H1 (cell line): Measurements from ENCODE around the gene USP10. TPM values are rescaled to one million over a fixed set of nuclear protein-coding genes. Genes with fewer than 3 reads are reported as not detected.

ENCODE experiments used
- CTCF ChIA-PET: fragments of 300-600 bp; sonication (Branson Sonifier 250); formaldehyde crosslinking; loops from one replicate; lab custom pipeline; 2021; ENCODE audit not compliant: partially characterized antibody; lab: Charles Lee
- POLR2A ChIA-PET: fragments of 300-600 bp; sonication (Branson Sonifier 250); formaldehyde crosslinking; loops from one replicate; lab custom pipeline; 2021; ENCODE audit warnings: inconsistent platforms; ENCODE audit not compliant: partially characterized antibody; lab: Charles Lee
- DNase-seq, 2 experiments: peaks; one replicate each; pipeline versions ENCODE4 v3.0.0 to v3.0.0-alpha.2; 2010 to 2022; ENCODE audit warnings: low spot score in 2 of 2, low read depth in 1 of 2, mixed read lengths in 1 of 2
- FAIRE-seq: peaks from 2 replicates; lab custom pipeline; 2011; peaks lifted over from hg19 to GRCh38; lab: Jason Lieb, UNC
- H2AFZ ChIP-seq: 2 replicates; pipeline ENCODE4 v1.8.1; 2012; ENCODE audit warnings: low read length, inconsistent platforms
- H2AK5ac ChIP-seq: 2 replicates; pipeline ENCODE4 v1.6.1; 2013; ENCODE audit warnings: low read depth, low read length
- H2BK120ac ChIP-seq: replicated peaks from 2 replicates; pipeline ENCODE3; 2013; ENCODE audit warnings: low read depth, low read length, inconsistent platforms
- H2BK12ac ChIP-seq: 2 replicates; pipeline ENCODE4 v1.6.1; 2013; ENCODE audit warnings: low read depth, low read length
- H2BK15ac ChIP-seq: 2 replicates; pipeline ENCODE4 v1.6.1; 2013; ENCODE audit warnings: low read length
- H2BK20ac ChIP-seq: 2 replicates; pipeline ENCODE4 v1.6.1; 2013; ENCODE audit warnings: low read length
- H2BK5ac ChIP-seq: 2 replicates; pipeline ENCODE4 v1.6.1; 2013; ENCODE audit warnings: low read depth, low read length
- H3K14ac ChIP-seq: 2 replicates; pipeline ENCODE4 v1.6.1; 2013; ENCODE audit warnings: inconsistent platforms; ENCODE audit not compliant: insufficient read length
- H3K18ac ChIP-seq: 2 replicates; pipeline ENCODE4 v1.6.1; 2013; ENCODE audit warnings: low read length; ENCODE audit errors: extremely low read depth
- H3K23ac ChIP-seq: 2 replicates; pipeline ENCODE4 v1.6.1; 2013; ENCODE audit warnings: inconsistent platforms; ENCODE audit not compliant: insufficient read length
- H3K23me2 ChIP-seq: 2 replicates; pipeline ENCODE4 v1.6.1; 2013; ENCODE audit warnings: low read depth, low read length
- H3K27ac ChIP-seq: 2 replicates; pipeline ENCODE4 v1.6.1; 2011; ENCODE audit warnings: low read depth, low read length, inconsistent platforms
- H3K27me3 ChIP-seq, 4 experiments: replicated peaks in 1 of 4; 1 replicate in 1 of 4; 2 replicates in 3 of 4; pipeline versions ENCODE4 v1.6.1 to v1.8.1; 2011 to 2013; ENCODE audit warnings: low read length in 3 of 4, mild to moderate bottlenecking in 3 of 4, inconsistent platforms in 2 of 4, mixed read lengths in 2 of 4, moderate library complexity in 1 of 4; ENCODE audit not compliant: control insufficient read depth in 3 of 4, insufficient read depth in 3 of 4; ENCODE audit errors: extremely low read depth in 1 of 4
- H3K36me3 ChIP-seq, 4 experiments: 2 replicates each; pipeline versions ENCODE4 v1.6.1 to v1.8.1; 2011 to 2013; ENCODE audit warnings: mild to moderate bottlenecking in 4 of 4, low read length in 3 of 4, moderate library complexity in 2 of 4, control low read depth in 1 of 4, inconsistent platforms in 1 of 4; ENCODE audit not compliant: insufficient read depth in 4 of 4, control insufficient read depth in 2 of 4
- H3K4ac ChIP-seq: replicated peaks from 2 replicates; pipeline ENCODE3; 2013; ENCODE audit warnings: low read length, low read depth, mixed read lengths, inconsistent platforms; ENCODE audit not compliant: insufficient read length
- H3K4me1 ChIP-seq, 4 experiments: replicated peaks in 1 of 4; 1 replicate in 1 of 4; 2 replicates in 3 of 4; pipeline versions ENCODE4 v1.6.1 to v1.8.1; 2011 to 2013; ENCODE audit warnings: low read length in 3 of 4, inconsistent platforms in 2 of 4, mixed read lengths in 1 of 4; ENCODE audit not compliant: insufficient read depth in 4 of 4, control insufficient read depth in 3 of 4
- H3K4me2 ChIP-seq, 2 experiments: 2 replicates each; pipeline versions ENCODE4 v1.6.1 to v1.8.1; 2011 to 2013; ENCODE audit warnings: low read depth in 2 of 2, low read length in 2 of 2, control low read depth in 1 of 2, inconsistent platforms in 1 of 2, mild to moderate bottlenecking in 1 of 2; ENCODE audit not compliant: insufficient read depth in 1 of 2
- H3K4me3 ChIP-seq, 4 experiments: fragments of 200-600, 300-600 bp in 1 of 4; sonication (generic), shearing (Covaris generic), sonication (Bioruptor Twin) in 1 of 4; 2 replicates each; pipeline versions ENCODE4 v1.5.1 to v1.8.1; 2011 to 2016; ENCODE audit warnings: low read length in 4 of 4, low read depth in 3 of 4, control low read depth in 2 of 4, inconsistent platforms in 2 of 4, mild to moderate bottlenecking in 2 of 4, mixed read lengths in 1 of 4, moderate library complexity in 1 of 4; ENCODE audit not compliant: insufficient read depth in 2 of 4; ENCODE audit errors: extremely low read depth in 1 of 4
- H3K56ac ChIP-seq: replicated peaks from 2 replicates; pipeline ENCODE3; 2013; ENCODE audit warnings: low read depth, mild to moderate bottlenecking, mixed read lengths, low read length, inconsistent platforms; ENCODE audit not compliant: insufficient read length
- H3K79me1 ChIP-seq: 2 replicates; pipeline ENCODE4 v1.6.1; 2013; ENCODE audit warnings: low read depth, low read length, control low read depth
- H3K79me2 ChIP-seq, 2 experiments: 2 replicates each; pipeline versions ENCODE4 v1.6.1 to v1.8.1; 2012 to 2013; ENCODE audit warnings: low read length in 2 of 2, mild to moderate bottlenecking in 2 of 2, inconsistent platforms in 1 of 2; ENCODE audit not compliant: insufficient read depth in 2 of 2, control insufficient read depth in 1 of 2
- H3K9ac ChIP-seq, 4 experiments: replicated peaks in 1 of 4; 1 replicate in 1 of 4; 2 replicates in 3 of 4; pipeline versions ENCODE4 v1.6.1 to v1.8.1; 2011 to 2013; ENCODE audit warnings: low read depth in 3 of 4, low read length in 3 of 4, control low read depth in 2 of 4, mild to moderate bottlenecking in 2 of 4, moderate library complexity in 2 of 4, inconsistent platforms in 1 of 4; ENCODE audit errors: extremely low read depth in 1 of 4
- H3K9me3 ChIP-seq, 2 experiments: 2 replicates each; pipeline versions ENCODE4 v1.6.1 to v1.8.1; 2012 to 2013; ENCODE audit warnings: mild to moderate bottlenecking in 2 of 2, moderate library complexity in 2 of 2, control low read depth in 1 of 2, inconsistent platforms in 1 of 2, low read depth in 1 of 2, low read length in 1 of 2, mixed read lengths in 1 of 2; ENCODE audit not compliant: insufficient read depth in 2 of 2
- H4K20me1 ChIP-seq, 2 experiments: replicated peaks in 1 of 2; 2 replicates each; pipeline versions ENCODE3 to v1.8.1; 2011 to 2013; ENCODE audit warnings: inconsistent platforms in 2 of 2, low read length in 2 of 2, mild to moderate bottlenecking in 1 of 2; ENCODE audit not compliant: insufficient read depth in 2 of 2, control insufficient read depth in 1 of 2
- H4K5ac ChIP-seq: 2 replicates; pipeline ENCODE4 v1.6.1; 2013; ENCODE audit warnings: low read length, low read depth, mixed read lengths, inconsistent platforms; ENCODE audit not compliant: insufficient read length
- H4K8ac ChIP-seq: 2 replicates; pipeline ENCODE4 v1.8.0; 2013; ENCODE audit warnings: mild to moderate bottlenecking, moderate library complexity, low read length, inconsistent platforms; ENCODE audit not compliant: insufficient read depth; ENCODE audit errors: extremely low read depth
- H4K91ac ChIP-seq: replicated peaks from 2 replicates; pipeline ENCODE3; 2013; ENCODE audit warnings: low read length, mixed read lengths, inconsistent platforms; ENCODE audit not compliant: insufficient read length
- SIX5 ChIP-seq: IDR thresholded peaks from 2 replicates; pipeline ENCODE4 v1.6.1; 2011; ENCODE audit warnings: mild to moderate bottlenecking, low read depth, low read length
- YY1 ChIP-seq: IDR thresholded peaks from 2 replicates; pipeline ENCODE4 v1.6.1; 2011; ENCODE audit warnings: low read depth, mild to moderate bottlenecking, low read length
- WGBS, 2 experiments: shearing (Covaris generic) in 1 of 2; methylation state at CpG; one replicate each; pipeline versions ENCODE4 v1.1.6 to v1.1.7; 2013 to 2015; ENCODE audit warnings: low lambda C conversion rate in 2 of 2, mixed read lengths in 2 of 2, inconsistent platforms in 1 of 2, low coverage in 1 of 2, missing lambda C conversion rate in 1 of 2; ENCODE audit not compliant: insufficient replicate concordance in 2 of 2, insufficient coverage in 1 of 2, insufficient read length in 1 of 2; ENCODE audit errors: extremely low coverage in 1 of 2, missing lambda C conversion rate in 1 of 2; 5-methylcytosine and 5-hydroxymethylcytosine counted together
- polyA plus RNA-seq, 7 experiments: library from polyadenylated mRNA; depleted of rRNA in 3 of 7; stranded (reverse) in 5 of 7; unstranded in 2 of 7; fragments of >200 nt in 5 of 7; fragments of 200-250 nt in 2 of 7; gene quantifications; 1 replicate in 5 of 7; 2 replicates in 1 of 7; 4 replicates in 1 of 7; pipeline versions ENCODE4 v1.2.1 to v1.2.3, GENCODE V29; 2011 to 2013; ENCODE audit warnings: missing spikeins in 2 of 7, mixed read lengths in 2 of 7
- total RNA-seq: library from RNA; stranded (reverse); fragmentation: NEBNext Ultra II Directional; extraction: Animal tissue kit (Norgen Biotek cat#: 25700); gene quantifications from 2 replicates; pipeline ENCODE4 v1.2.1, GENCODE V29; 2021
- TF ChIP-seq, protein P1 (sequence below): IDR thresholded peaks from 2 replicates; pipeline ENCODE4 v1.6.1; 2011; ENCODE audit warnings: low read length, improper control_type of control experiment

The USP10 gene
- total and polyA plus RNA-seq, 2 of the 8 experiments (the other 6 are each of a cell fraction or from before 2014, with no cell fraction given), result 171 to 195 TPM

DNA sequence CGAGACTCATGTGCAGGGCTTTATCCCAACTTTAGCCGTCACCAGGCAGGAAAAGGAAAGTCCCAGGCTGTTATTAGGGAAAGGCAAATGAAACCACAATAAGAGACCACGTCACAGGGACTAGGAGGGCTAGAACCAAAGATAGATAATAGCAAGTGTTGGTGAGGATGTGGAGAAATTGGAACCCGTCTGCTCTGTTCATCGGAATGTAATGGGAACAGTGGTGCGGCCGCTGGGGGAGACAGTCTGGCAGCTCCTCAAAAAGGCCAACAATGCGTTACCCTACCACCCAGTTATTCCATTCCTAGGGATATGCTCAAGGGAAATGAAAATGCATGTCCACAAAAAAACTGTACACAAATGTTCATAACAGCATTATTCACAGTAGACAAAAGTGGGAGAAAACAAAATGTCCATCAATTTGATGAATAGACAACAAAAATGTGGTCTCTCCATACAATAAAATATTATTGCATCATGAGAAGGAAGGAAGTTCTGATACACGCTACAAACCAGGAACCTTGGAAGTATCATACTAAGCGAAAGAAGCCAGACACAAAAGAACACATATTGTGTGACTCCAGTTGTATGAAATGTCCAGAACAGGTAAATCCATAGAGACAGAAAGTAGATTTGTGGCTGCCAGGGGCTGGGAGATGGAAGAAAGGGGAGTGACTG, 19.5 kb upstream of the USP10 start:
- no peak overlapping the region for H4K8ac ChIP-seq
- DNase-seq, result no peak
- peaks cover 0 to 18% (median 8%) of the 10 kb centered on the region in 4 experiments; a peak in 5 of 7 replicates for H3K4me1 ChIP-seq
- no peak overlapping the region for H2AK5ac ChIP-seq
- H3K14ac ChIP-seq, result no peak overlapping the region
- no peak overlapping the region for H2BK15ac ChIP-seq
- no peak overlapping the region for H2AFZ ChIP-seq
- no peak overlapping the region for H3K4me3 ChIP-seq
- no peak overlapping the region for H2BK120ac ChIP-seq
- H2BK5ac ChIP-seq, result no peak overlapping the region
- no peak overlapping the region for H4K5ac ChIP-seq
- H3K56ac ChIP-seq, result no peak overlapping the region
- no peak overlapping the region for H3K4ac ChIP-seq
- 90% methylated on average over 10 of the region's 10 CpGs; no CpG with 5 or more reads in 1 of the 2 experiments for WGBS, 2 experiments
- no peaks in the 10 kb centered on the region for H3K23me2 ChIP-seq
- H3K18ac ChIP-seq, result no peak overlapping the region
- ChIA-PET POLR2A (interaction anchor here (1.2 kb wide), 1 partner anchor 44 kb away, joined by 3 read pairs; no protein-coding TSS in a partner anchor), CTCF (interaction anchor here (0.6 to 2.6 kb wide), 5 partner anchors 8 to 58 kb away, joined by 3 to 27 read pairs (median 3); no protein-coding TSS in a partner anchor)
- no peak overlapping the region for H2BK12ac ChIP-seq
- no peaks in the 10 kb centered on the region; a peak in 1 of 7 replicates for H3K27me3 ChIP-seq
- H4K20me1 ChIP-seq, result peaks cover 0 to 3% of the 10 kb centered on the region in 2 experiments
- no peak overlapping the region for H2BK20ac ChIP-seq
- no peaks in the 10 kb centered on the region for H3K79me2 ChIP-seq
- H4K91ac ChIP-seq, result no peak overlapping the region
- H3K9ac ChIP-seq, result no peak overlapping the region
- H3K23ac ChIP-seq, result no peak overlapping the region
- H3K4me2 ChIP-seq, result no peak overlapping the region
- no peaks in the 10 kb centered on the region for H3K79me1 ChIP-seq
- no peak overlapping the region for H3K27ac ChIP-seq
- FAIRE-seq, result no peak
- H3K9me3 ChIP-seq, result no peaks in the 10 kb centered on the region
- no peaks in the 10 kb centered on the region for H3K36me3 ChIP-seq
- TF ChIP-seq SIX5 (no peak), YY1 (no peak)
- TF ChIP-seq, protein P1, sequence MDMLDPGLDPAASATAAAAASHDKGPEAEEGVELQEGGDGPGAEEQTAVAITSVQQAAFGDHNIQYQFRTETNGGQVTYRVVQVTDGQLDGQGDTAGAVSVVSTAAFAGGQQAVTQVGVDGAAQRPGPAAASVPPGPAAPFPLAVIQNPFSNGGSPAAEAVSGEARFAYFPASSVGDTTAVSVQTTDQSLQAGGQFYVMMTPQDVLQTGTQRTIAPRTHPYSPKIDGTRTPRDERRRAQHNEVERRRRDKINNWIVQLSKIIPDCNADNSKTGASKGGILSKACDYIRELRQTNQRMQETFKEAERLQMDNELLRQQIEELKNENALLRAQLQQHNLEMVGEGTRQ, result no peak
